ENCODE measurements around the gene CFAP90. TPM values are rescaled to one million over a fixed set of nuclear protein-coding genes. Genes with fewer than 3 reads are reported as not detected.

The CFAP90 gene
- total RNA-seq, 1 experiment from 2014 or later: not detected

- Histone ChIP-seq H3K9me3 (ENCODE audit: insufficient read depth, low read depth) (no peaks in the 10 kb centered on the region), H3K27me3 (ENCODE audit: insufficient read depth, low read depth) (peaks cover 95% of the 10 kb centered on the region), H3K27ac (no peak overlapping the region), H4K20me1 (ENCODE audit: insufficient read depth) (0 out of 2 replicates have a peak, but pooled peaks cover 3% of the 10 kb centered on the region), H2AFZ (no peak overlapping the region), H3K79me2 (ENCODE audit: low read depth) (no peaks in the 10 kb centered on the region), H3K4me2 (no peak overlapping the region), H3K9me2 (ENCODE audit: insufficient read depth) (no peaks in the 10 kb centered on the region; the same call in 1 of the 2 replicates), H3K36me3 (ENCODE audit: low read depth) (no peaks in the 10 kb centered on the region), H3K4me1 (replicated peaks; ENCODE audit: insufficient read depth) (no peaks in the 10 kb centered on the region), H3F3A (ENCODE audit: insufficient read depth, low read depth) (no peaks in the 10 kb centered on the region), H3K4me3 (no peak overlapping the region)
- DNase-seq: no peak
- intact Hi-C loops (cut with micrococcal nuclease; ENCODE audit: unreplicated experiment): no loop called here
- ChIA-PET POLR2A (ENCODE audit: unreplicated experiment) (no interaction called here), CTCF (no interaction called here)
- no TSS peak for BruUV-seq (replicated peaks)
- TF ChIP-seq CTCF (conservative IDR thresholded peaks at IDR 0.05) (no peak), EZH2 (IDR thresholded peaks at IDR 0.05; ENCODE audit: low read depth) (no peak)
Observed at GRCh38 chr5:7814816-7815215, 36.1 kb downstream of the CFAP90 start.

GRCh38 chr5:7813576-7813975, 37.4 kb downstream of the CFAP90 start:
- no TSS peak for BruUV-seq (replicated peaks)
- H2AFZ ChIP-seq: no peak overlapping the region
- H3K27ac ChIP-seq: no peak overlapping the region
- TF ChIP-seq CTCF (conservative IDR thresholded peaks at IDR 0.05): no peak
- TF ChIP-seq EZH2 (IDR thresholded peaks at IDR 0.05; ENCODE audit: low read depth): no peak
- H4K20me1 ChIP-seq (ENCODE audit: insufficient read depth): 0 out of 2 replicates have a peak, but pooled peaks cover 3% of the 10 kb centered on the region
- no peak overlapping the region for H3K4me2 ChIP-seq
- H3K4me3 ChIP-seq: no peak overlapping the region
- no peaks in the 10 kb centered on the region for H3F3A ChIP-seq (ENCODE audit: insufficient read depth, low read depth)
- POLR2A ChIA-PET (ENCODE audit: unreplicated experiment): no interaction called here
- H3K9me3 ChIP-seq (ENCODE audit: insufficient read depth, low read depth): no peaks in the 10 kb centered on the region
- H3K27me3 ChIP-seq (ENCODE audit: insufficient read depth, low read depth): peaks cover 88% of the 10 kb centered on the region
- H3K4me1 ChIP-seq (replicated peaks; ENCODE audit: insufficient read depth): no peaks in the 10 kb centered on the region
- H3K9me2 ChIP-seq (ENCODE audit: insufficient read depth): no peaks in the 10 kb centered on the region; the same call in 1 of the 2 replicates
- CTCF ChIA-PET: no interaction called here
- no peak for DNase-seq
- intact Hi-C loops (cut with micrococcal nuclease; ENCODE audit: unreplicated experiment): no loop called here
- H3K36me3 ChIP-seq (ENCODE audit: low read depth): no peaks in the 10 kb centered on the region
- H3K79me2 ChIP-seq (ENCODE audit: low read depth): no peaks in the 10 kb centered on the region

- Histone ChIP-seq H3F3A (ENCODE audit: insufficient read depth, low read depth) (no peaks in the 10 kb centered on the region), H3K4me2 (no peak overlapping the region), H3K4me1 (replicated peaks; ENCODE audit: insufficient read depth) (no peaks in the 10 kb centered on the region), H3K27me3 (ENCODE audit: insufficient read depth, low read depth) (peaks cover 85% of the 10 kb centered on the region), H2AFZ (no peak overlapping the region), H3K79me2 (ENCODE audit: low read depth) (no peaks in the 10 kb centered on the region), H3K27ac (no peak overlapping the region), H3K9me2 (ENCODE audit: insufficient read depth) (no peaks in the 10 kb centered on the region; the same call in 1 of the 2 replicates), H4K20me1 (ENCODE audit: insufficient read depth) (0 out of 2 replicates have a peak, but pooled peaks cover 3% of the 10 kb centered on the region), H3K4me3 (no peak overlapping the region), H3K9me3 (ENCODE audit: insufficient read depth, low read depth) (no peaks in the 10 kb centered on the region), H3K36me3 (ENCODE audit: low read depth) (no peaks in the 10 kb centered on the region)
- no TSS peak for BruUV-seq (replicated peaks)
- intact Hi-C loops (cut with micrococcal nuclease; ENCODE audit: unreplicated experiment): no loop called here
- ChIA-PET CTCF (no interaction called here), POLR2A (ENCODE audit: unreplicated experiment) (no interaction called here)
- DNase-seq: no peak
- no peak for TF ChIP-seq EZH2 (IDR thresholded peaks at IDR 0.05; ENCODE audit: low read depth)
- no peak for TF ChIP-seq CTCF (conservative IDR thresholded peaks at IDR 0.05)
Observed at GRCh38 chr5:7813007-7813406, 37.9 kb downstream of the CFAP90 start.
